GM12873 (cell line): ENCODE data around the gene CLEC1B.

Experiments used
- TF ChIP-seq, protein P1 (sequence below): IDR thresholded peaks from 2 replicates; pipeline ENCODE4 v1.5.1; 2012; ENCODE audit warnings: low read depth, mild to moderate bottlenecking, moderate library complexity, low read length, control low read depth; ENCODE audit not compliant: insufficient read depth; ENCODE audit errors: missing control alignments

Gene CLEC1B

DNA sequence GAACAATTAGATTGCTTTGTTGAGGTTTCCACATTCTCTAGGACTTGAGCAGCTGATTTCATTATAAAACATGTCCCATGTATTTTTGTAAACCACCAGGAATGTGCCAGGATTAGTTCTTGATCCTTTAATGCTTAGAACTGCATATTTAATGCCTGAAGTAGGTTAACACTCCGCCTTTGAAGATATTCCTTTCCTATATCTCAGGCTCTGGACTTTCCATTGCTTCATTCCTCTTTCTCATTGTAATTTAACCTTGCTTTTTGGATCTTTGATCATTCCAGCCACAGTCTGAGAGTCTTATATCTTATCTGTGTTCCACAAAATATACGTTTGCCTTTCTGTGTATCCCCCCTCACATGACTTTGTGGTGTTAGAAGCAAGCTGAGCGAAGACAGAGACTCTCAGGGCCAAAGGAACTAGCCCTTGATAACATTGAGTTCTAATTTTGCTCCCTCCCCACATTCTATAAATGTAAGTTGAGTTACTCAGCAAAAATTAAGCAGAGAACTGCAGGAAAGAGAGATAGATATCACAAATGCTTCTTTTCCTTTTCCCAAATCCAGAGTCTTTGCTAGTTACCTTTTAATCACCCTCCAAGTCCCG is 2.4 kb upstream of the CLEC1B start:
- TF ChIP-seq, protein P1, sequence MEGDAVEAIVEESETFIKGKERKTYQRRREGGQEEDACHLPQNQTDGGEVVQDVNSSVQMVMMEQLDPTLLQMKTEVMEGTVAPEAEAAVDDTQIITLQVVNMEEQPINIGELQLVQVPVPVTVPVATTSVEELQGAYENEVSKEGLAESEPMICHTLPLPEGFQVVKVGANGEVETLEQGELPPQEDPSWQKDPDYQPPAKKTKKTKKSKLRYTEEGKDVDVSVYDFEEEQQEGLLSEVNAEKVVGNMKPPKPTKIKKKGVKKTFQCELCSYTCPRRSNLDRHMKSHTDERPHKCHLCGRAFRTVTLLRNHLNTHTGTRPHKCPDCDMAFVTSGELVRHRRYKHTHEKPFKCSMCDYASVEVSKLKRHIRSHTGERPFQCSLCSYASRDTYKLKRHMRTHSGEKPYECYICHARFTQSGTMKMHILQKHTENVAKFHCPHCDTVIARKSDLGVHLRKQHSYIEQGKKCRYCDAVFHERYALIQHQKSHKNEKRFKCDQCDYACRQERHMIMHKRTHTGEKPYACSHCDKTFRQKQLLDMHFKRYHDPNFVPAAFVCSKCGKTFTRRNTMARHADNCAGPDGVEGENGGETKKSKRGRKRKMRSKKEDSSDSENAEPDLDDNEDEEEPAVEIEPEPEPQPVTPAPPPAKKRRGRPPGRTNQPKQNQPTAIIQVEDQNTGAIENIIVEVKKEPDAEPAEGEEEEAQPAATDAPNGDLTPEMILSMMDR, result no peak

GRCh38 chr12:9992296-9992695 is 6.6 kb downstream of the CLEC1B start:
- TF ChIP-seq, protein P1, result no peak

- TF ChIP-seq, protein P1, result no peak
Measured at GRCh38 chr12:9991876-9992275, 7.0 kb downstream of the CLEC1B start.

GRCh38 chr12:9980126-9980525 is 18.8 kb downstream of the CLEC1B start:
- TF ChIP-seq, protein P1, result no peak

GRCh38 chr12:9977916-9978315 is 21.0 kb downstream of the CLEC1B start:
- TF ChIP-seq, protein P1, result no peak

DNA sequence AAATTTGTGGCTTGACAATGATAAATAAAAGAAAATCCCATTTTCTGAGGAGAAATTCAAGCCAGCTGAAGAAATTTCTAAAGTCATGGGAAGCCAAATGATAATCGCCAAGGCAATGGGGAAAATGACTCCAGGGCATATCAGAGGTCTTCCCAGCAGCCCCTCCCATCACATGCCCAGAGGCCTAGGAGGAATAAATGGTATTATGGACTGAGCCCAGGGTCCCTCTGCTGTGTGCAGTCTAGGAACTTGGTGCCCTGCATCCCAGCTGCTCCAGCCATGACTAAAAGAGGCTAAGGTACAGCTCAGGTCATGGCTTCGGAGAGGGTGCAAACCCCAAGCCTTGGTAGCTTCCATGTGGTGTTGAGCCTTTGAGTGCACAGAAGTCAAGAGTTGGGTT is 23.3 kb downstream of the CLEC1B start:
- TF ChIP-seq, protein P1, result no peak

DNA sequence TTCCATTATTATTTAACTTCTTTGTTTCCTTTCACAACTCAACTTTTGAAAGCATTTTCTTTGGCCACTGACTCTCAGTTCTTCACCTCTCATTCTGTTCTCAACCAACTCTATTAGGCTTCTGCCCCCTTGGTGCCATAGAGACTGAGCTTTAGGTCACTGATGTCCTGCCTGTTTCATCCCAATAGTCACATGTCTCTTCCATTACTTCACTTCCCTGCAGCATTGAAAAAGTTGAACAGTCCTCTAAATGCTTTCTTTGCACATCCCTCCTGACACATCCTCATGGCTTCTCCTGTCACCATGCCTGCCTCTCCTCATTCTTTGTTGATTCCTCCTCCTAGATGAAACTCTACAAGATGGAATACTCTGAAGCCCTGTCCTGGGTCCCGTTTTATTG is 25.0 kb downstream of the CLEC1B start:
- TF ChIP-seq, protein P1, result no peak

DNA sequence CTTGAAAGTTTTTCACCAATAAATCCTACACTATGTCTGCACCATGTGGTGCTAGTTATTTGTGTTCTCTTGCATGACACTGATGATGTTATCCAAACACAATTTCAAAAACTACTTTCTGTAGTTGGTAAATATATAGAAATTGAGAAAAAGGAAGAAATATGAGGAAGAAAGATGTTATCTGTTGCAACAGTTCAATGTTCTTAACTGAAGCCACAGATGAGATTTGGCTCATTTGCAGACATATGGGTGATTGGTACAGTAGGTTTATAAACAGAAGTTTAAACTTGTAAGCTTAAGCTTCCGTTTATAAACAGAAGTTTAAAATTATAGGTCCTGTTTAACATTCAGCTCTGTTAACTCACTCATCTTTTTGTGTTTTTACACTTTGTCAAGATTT is 27.7 kb downstream of the CLEC1B start, which contains the start of gene CLEC12A:
Gene CLEC12A (plus strand): TSS at position 229 of the 400 bp plus-strand sequence. CDS start 188 bp downstream, outside the sequence.
- TF ChIP-seq, protein P1, result no peak
